ENCODE results near the gene DPP6.
"Not testable (repeated sequence)": the region's sequence is repeated elsewhere in the genome, so short reads cannot be mapped to it uniquely, and the experiment has no call there.

DNA sequence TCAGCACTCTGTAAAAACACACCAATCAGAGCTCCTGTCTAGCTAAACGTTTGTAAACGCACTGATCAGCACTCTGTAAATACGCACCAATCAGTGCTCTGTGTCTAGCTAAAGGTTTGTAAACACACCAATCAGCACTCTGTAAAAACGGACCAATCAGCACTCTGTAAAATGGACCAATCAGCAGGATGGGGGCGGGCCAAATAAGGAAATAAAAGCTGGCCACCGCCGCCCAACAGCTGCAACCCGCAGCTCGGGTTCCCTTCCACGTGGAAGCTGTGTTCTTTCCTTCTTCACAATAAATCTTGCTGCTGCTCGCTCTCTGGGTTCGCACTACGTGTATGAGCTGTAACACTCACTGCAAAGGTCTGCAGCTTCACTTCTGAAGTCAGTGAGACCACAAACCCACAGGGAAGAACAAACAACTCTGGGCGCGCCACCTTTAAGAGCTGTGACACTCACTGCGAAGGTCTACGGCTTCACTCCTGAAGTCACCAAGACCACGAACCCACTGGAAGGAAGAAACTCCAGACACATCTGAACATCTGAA is 625.9 kb downstream of the DPP6 start:
- TF ChIP-seq, protein P1, sequence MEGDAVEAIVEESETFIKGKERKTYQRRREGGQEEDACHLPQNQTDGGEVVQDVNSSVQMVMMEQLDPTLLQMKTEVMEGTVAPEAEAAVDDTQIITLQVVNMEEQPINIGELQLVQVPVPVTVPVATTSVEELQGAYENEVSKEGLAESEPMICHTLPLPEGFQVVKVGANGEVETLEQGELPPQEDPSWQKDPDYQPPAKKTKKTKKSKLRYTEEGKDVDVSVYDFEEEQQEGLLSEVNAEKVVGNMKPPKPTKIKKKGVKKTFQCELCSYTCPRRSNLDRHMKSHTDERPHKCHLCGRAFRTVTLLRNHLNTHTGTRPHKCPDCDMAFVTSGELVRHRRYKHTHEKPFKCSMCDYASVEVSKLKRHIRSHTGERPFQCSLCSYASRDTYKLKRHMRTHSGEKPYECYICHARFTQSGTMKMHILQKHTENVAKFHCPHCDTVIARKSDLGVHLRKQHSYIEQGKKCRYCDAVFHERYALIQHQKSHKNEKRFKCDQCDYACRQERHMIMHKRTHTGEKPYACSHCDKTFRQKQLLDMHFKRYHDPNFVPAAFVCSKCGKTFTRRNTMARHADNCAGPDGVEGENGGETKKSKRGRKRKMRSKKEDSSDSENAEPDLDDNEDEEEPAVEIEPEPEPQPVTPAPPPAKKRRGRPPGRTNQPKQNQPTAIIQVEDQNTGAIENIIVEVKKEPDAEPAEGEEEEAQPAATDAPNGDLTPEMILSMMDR (IDR thresholded peaks at IDR 0.05; ENCODE audit: low read depth, low read length) = not testable (repeated sequence)
- TF ChIP-seq, protein P2, sequence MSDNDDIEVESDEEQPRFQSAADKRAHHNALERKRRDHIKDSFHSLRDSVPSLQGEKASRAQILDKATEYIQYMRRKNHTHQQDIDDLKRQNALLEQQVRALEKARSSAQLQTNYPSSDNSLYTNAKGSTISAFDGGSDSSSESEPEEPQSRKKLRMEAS (IDR thresholded peaks at IDR 0.05; ENCODE audit: low read depth, low read length) = not testable (repeated sequence)
- not testable (repeated sequence) for TF ChIP-seq POLR2A (IDR thresholded peaks at IDR 0.05; ENCODE audit: extremely low read depth, insufficient read length)
